SIG-M5 (cell line): ENCODE data around the gene CDH13.

Experiments used
- DNase-seq: peaks from one replicate; lab custom pipeline; 2025; lab: John Stamatoyannopoulos, UW

CDH13 gene

DNA sequence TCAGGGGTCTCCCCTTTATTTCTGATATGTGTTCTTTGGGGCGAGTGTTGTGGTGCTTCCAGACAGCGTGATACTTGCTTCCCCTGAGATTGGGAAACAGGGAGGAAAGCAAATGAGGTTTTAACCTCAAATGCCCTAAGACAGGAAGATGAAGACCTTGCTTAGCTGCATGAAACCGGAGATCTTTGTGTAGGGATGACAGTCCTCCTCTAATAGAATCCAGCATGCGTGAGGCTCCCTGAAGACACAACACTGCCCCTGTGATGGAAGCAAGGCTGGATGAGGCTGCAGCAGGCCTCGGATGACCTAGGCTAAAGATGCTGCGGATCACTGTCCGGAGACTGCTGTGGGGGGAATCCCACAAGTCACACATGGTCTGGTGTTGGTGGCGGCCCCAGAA lies 491.0 kb downstream of the CDH13 start:
- DNase-seq = no peak

DNA sequence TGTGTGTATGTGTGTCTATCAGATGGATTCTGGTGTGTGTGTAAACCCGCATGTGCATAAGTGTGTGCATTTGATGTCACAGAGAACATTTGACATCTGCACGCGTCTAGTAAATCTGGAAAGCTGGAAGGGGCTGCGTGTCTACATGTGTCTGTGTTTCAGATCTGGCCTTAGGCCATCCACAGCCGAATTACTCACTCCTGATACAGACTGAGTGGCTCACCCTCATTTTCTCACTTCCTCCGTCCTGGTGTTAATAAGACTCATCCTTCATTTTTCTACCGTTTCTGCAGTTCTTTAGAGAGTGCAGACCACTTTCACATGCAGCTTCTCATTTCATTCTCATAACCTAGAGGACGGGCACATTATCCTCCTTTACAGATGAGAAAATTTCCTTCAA lies 491.6 kb downstream of the CDH13 start:
- no peak for DNase-seq

GRCh38 chr16:83125999-83126568 lies 499.3 kb downstream of the CDH13 start:
- no peak for DNase-seq

GRCh38 chr16:83128041-83128440 lies 501.3 kb downstream of the CDH13 start:
- DNase-seq = no peak

DNA sequence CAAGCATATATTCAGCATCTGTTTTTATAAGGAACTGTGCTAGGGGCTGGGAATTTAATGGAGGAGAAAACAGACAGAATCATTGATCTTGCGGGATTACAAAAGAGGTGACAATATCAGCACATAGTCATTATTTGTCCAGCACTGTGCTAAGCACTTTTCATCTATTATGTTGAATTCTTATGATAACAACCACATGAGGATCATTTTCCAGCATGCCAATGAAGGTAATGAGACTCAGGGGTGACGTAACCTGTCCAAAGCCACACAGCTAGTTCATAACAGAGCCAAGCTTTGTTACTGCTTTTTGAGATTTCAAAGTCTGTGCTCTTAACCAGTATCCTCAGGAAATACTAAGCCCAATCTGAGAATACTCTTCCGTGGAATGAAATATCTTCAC lies 503.3 kb downstream of the CDH13 start:
- DNase-seq = no peak

DNA sequence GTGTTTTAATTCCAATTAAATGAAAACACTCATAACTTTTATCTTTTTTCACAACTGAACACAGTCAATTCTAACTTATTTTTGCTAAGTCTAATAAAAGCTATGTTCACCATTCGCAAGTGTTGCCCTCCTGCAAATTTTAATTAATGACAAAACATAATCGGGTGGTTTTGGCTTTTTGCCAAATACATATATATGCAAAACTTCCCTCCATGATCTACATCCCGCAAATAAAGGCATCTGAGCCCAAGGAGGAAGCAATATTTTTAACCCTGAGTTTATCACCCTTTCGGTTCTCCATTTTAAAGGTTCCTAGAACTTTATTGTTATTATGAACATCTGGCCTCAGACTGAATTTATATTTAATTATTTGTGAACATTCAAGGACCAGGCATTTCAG lies 507.9 kb downstream of the CDH13 start:
- DNase-seq = no peak

- DNase-seq = no peak
These were observed 509.6 kb downstream of the CDH13 start for GRCh38 chr16:83136419-83136818.

GRCh38 chr16:83136924-83137323 lies 510.2 kb downstream of the CDH13 start:
- DNase-seq = no peak

GRCh38 chr16:83137326-83137781 lies 510.6 kb downstream of the CDH13 start:
- no peak for DNase-seq

GRCh38 chr16:83137894-83138293 lies 511.1 kb downstream of the CDH13 start:
- DNase-seq = no peak

DNA sequence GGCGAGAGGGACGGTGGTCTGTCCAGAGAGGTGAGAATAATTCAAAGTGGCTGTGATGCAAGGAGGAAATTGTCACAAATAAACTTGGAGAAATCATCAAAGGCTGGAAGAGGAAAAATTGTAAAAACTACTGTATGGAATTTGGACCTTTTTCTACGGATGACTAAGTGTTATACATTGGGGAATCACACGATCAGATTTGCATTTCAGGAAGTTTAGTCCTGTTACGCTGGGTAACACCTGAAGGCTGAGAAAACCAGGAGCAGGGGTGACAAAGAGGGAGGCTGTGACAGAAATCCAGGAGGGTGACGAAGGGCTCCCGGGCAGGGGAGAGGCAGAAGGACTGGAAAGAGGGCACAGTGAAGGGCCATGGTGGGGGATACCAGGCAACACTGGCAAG lies 511.7 kb downstream of the CDH13 start:
- DNase-seq = no peak

DNA sequence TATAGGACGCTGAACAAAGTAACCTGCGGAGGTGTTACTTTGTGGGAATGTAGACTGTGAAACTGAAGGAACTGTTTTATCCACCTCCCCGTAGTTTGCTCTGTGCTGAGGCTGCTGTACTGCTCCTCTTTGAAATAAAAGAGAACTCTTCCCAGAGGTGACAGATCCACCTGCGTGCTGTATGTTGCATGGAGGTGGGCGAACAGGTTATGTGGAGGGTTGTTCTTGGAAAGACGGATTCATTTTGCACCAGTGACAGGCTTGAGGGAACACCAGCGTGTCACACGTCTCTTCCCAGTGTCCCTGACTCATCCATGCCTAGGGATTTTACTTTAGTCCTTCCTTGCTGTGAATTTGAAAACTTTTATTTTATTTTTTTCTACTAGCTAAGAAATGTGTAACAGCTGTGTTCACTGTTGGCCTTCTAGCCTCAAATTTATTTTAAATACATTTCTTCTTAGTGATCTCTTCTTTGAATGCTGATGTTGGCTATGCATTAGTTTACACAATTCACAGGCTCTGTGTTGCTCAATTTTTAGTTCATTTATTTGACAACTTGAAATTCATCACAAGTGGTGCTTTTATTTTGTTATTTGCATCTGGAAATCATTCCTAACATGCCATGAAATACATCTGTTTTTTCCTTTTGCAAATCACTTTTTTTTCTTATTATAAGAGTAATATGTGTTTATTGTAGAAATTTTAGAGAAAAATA lies 512.4 kb downstream of the CDH13 start:
- DNase-seq = no peak

DNA sequence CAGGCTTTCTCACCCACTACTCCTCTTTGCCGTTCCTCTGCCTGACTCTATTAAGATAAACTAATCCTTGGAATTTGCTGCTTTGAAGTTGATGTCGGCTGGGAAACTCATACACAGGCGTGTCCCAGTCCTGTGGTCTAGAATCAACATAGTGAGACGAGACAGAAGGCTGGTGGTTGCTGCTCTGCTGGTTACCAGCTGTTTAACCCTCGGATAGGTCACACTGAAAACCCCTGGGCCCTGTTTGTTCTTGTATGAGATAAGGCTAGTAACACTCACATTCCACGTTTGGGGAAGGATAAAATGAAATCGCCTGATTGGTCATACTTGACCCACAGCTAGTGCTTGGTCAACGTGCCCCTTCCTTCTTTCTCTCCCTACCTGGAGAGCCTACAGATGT lies 517.0 kb downstream of the CDH13 start:
- no peak for DNase-seq

DNA sequence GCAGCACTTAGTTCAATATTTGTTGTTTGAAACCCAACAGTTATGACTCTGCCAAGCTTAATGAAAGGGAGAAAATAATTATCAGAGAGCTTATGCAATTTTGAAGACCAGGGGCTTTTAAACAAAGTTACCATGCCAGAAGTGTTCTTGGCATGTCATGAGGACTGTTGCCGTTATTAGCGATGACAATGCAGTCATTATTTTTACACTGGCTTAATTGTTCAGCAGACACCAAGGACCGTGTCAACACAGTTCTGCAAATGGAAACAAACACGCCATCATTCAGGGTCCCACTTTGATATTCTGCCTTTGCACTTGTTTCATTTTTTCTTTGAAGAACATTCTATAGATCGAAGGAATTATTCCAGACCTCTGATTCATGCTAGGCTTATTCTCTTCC lies 518.5 kb downstream of the CDH13 start:
- DNase-seq = no peak

- no peak for DNase-seq
These were observed 520.5 kb downstream of the CDH13 start for GRCh38 chr16:83147244-83147643.

DNA sequence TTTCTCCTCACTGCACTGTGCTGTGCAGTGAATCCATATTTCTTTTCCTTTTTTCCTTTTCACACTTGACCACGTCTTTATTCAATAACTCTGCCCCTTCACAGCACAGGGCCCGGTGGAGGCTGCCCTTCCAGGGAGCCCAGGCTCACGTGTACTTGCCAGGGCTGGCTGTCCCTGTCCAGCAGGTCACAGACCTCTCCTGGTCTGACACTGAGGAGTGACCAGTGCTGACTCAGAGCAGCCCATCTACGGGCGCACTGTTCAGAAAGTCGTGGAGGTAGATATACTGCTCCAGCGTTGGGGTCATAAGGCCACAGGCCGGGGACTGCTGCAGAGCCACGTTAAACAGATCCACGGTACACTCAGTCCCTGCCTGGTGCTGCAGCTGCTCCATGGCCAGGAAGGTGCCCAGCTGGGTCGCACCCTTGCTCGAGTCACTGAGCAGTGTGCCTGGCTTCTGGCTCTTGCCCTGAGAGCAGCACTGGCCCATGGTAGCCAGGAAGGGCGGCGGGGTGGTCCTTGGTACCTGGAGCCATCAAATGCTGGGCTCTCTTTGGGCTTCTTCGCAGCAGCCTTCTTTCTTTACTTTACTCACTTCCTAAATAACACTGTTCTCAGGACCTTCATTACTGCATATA lies 531.7 kb downstream of the CDH13 start:
- DNase-seq = no peak

DNA sequence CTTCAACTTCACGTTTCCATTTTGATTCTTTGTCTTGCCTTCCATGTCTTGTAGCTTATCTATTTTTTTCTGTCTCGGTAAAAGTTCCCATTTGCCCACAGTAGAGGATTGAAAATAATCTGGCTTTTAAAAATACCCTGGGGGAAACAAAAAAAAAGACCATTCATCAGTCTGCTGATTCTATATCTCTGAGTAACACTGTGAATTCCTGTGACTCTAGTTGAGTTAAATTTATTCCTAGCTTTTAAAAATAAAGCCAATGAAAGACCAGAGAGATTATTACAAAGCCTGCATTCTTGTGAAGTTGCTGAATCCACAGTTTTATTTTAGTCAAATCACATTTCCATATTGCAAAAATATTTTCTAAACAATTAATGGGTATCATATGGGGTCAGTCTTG lies 532.3 kb downstream of the CDH13 start:
- DNase-seq = no peak

DNA sequence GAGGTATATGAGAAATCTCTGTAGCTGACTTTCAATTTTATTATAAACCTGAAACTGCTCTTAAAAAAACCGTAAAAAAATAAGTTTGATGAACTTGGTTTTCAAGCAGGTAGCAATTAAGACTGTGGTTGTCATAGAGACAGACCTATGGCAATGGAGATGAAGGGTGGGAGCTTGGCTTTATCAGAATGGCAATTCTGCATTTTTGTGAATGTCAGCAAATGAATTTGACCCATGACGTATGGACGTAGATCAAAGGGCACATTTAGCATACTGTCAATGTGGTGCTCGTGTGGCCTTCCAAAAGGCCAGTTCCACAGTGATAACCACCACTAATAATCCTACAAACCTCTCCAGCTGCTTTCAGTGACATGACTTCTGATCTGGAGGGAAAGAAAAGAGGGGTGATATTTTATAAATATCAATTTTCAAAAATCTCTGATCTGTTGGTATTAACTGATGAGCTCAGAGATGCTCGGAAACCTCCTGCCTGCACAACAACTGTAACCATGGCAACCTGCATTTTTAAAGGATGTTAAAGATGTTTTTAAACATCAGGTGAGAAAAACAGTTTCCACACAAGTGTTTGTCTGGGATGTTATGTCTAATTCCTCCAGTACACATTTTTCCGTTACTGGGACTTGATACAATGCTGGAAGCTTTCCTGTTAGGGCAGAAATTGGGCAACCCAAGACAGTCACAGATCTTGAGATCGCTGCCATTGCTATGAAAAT lies 533.7 kb downstream of the CDH13 start:
- DNase-seq = no peak

GRCh38 chr16:83162791-83163190 lies 536.0 kb downstream of the CDH13 start:
- DNase-seq = no peak

DNA sequence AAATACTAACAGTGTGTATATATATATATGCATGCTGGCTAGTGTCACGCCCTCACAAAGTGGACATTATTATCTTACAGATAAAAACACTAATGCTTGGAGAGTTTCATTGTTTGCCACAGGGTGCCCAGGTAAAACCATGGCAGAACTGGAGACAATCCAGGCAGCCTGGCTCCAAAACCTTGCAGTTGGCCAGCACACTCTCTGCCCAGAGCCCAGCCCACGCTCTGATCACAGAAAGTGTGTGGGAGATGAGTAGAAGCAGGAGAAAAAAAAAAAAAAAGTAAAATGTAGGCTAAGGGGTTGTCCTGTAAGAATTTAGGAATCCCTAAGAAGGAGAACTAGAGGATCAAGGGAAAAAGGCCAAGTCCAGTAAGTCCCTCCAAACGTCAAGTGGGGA lies 538.0 kb downstream of the CDH13 start:
- DNase-seq = no peak

GRCh38 chr16:83171396-83171795 lies 544.6 kb downstream of the CDH13 start:
- no peak for DNase-seq

DNA sequence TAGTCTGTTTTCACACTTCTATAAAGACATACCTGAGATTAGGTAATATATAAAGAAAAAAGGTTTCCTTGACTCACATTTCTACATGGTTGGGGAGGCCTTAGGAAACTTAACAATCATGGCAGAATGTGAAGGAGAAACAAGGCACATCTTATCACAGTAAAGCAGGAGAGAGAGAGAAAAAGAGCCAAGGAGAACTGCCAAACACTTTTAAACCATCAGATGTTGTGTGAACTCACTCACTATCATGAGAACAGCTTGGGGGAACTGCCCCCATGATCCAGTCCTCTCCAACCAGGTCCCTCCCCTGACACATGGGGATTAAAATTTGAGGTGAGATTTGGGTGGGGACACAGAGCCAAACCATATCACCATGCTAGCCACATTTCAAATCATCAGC lies 547.9 kb downstream of the CDH13 start:
- DNase-seq = no peak

DNA sequence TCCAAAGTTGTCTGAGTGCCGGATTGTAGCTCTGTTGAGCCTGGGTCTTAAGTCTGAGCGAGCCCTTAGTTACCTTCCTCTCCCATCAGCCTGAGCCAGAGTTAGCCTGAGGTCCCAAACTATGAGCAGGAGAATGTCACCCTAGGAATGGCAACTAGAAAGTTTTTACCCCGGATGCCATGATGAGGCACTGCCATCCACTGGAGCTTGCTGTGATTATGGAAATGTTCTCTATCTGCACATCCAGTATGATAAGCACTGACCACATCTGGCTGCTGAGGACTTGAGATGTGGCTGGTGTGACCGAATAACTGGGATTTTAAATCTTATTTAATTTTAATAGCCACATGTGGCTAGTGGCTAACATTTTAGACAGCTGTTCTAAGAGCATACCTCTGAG lies 550.0 kb downstream of the CDH13 start:
- DNase-seq = no peak
